ENCODE measurements around the gene OR14K1.
"Not testable (repeated sequence)": the region's sequence is repeated elsewhere in the genome, so short reads cannot be mapped to it uniquely, and the experiment has no call there.

Gene OR14K1, protein sequence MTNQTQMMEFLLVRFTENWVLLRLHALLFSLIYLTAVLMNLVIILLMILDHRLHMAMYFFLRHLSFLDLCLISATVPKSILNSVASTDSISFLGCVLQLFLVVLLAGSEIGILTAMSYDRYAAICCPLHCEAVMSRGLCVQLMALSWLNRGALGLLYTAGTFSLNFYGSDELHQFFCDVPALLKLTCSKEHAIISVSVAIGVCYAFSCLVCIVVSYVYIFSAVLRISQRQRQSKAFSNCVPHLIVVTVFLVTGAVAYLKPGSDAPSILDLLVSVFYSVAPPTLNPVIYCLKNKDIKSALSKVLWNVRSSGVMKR

GRCh38 chr1:247738315-247738714, at the start of gene OR14K1:
Gene OR14K1, plus strand, starts transcription at chr1:247738615. Its CDS starts 0 bp downstream, at chr1:247738615.
- H3K4me3 ChIP-seq (ENCODE audit: low read depth, low read length): no peak within 1 kb of the TSS

GRCh38 chr1:247701338-247701737, 37.1 kb upstream of the OR14K1 start:
- DNase-seq (ENCODE audit: low read depth): no peak
- H3K4me3 ChIP-seq (ENCODE audit: low read depth, low read length): no peak overlapping the region

More at GRCh38 chr1:247738315-247738714, at the start of gene OR14K1:
- no peak for DNase-seq (ENCODE audit: low read depth)

- H3K4me3 ChIP-seq (ENCODE audit: low read depth, low read length); DNase-seq (ENCODE audit: low read depth): not testable (repeated sequence)
Measured at GRCh38 chr1:247710681-247711080, 27.7 kb upstream of the OR14K1 start.

GRCh38 chr1:247713753-247714152, 24.7 kb upstream of the OR14K1 start:
- DNase-seq (ENCODE audit: low read depth): no peak
- H3K4me3 ChIP-seq (ENCODE audit: low read depth, low read length): no peak overlapping the region

DNA sequence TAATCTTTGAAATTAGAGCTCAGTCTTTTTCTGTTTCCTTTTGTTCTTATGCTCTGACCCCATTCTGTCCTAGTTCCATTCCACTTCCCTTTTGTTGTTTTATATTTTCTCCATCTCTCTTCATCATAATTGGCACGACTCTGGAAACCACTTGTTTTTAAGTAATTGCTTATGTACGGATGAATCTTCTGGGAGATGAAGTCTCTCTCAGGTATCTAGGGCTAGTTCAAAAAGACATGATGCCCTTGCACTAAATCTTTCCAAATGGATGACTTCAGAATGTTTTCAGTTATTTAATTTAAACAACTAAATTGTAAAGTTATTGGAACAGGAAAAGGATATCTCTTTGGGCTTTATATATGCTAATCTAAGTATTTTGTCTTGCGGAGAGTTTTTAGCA, 21.9 kb upstream of the OR14K1 start, which contains the start of gene OR6F1:
Gene OR6F1, minus strand, starts transcription at position 101 of the 400 bp plus-strand sequence. CDS start 3,891 bp downstream, outside the sequence.
- DNase-seq (ENCODE audit: low read depth): no peak
- H3K4me3 ChIP-seq (ENCODE audit: low read depth, low read length): no peak within 1 kb of the TSS

GRCh38 chr1:247721222-247721621, 17.2 kb upstream of the OR14K1 start:
- no peak for DNase-seq (ENCODE audit: low read depth)

GRCh38 chr1:247740721-247741120, 2.3 kb downstream of the OR14K1 start:
- no peak overlapping the region for H3K4me3 ChIP-seq (ENCODE audit: low read depth, low read length)
- DNase-seq (ENCODE audit: low read depth): no peak

More at GRCh38 chr1:247721222-247721621, 17.2 kb upstream of the OR14K1 start:
- no peak overlapping the region for H3K4me3 ChIP-seq (ENCODE audit: low read depth, low read length)

- no peak overlapping the region for H3K4me3 ChIP-seq (ENCODE audit: low read depth, low read length)
- no peak for DNase-seq (ENCODE audit: low read depth)
Measured at GRCh38 chr1:247741756-247742155, 3.3 kb downstream of the OR14K1 start.

- not testable (repeated sequence) for H3K4me3 ChIP-seq (ENCODE audit: low read depth, low read length)
- peak; percentile 28 for DNase-seq (ENCODE audit: low read depth)
Measured at GRCh38 chr1:247742215-247742760, 3.9 kb downstream of the OR14K1 start.

DNA sequence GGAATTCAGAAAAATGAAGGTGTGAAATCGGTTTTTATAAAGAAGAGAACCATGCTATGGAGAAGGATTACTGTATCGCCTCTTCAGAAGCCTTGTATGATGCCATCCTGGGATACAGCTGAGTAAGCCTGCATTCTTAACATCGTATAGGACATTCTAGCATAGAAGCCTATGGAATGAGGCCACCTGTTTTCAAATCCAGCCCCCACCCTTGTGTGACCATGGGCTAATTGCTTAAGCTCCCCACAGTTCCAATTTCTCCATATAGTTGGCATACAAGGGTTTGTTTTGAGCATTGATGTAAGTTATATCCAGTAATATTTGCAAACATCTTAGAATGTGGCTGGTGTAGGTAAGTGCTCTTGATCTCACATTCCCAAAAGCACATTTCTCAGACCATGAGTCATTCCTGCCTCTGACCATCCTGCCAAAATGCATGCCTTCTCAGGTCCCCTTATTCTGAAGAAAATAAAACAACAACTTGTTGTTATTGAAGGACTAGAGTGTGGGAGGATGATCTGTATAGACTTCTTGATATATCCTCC, 8.0 kb downstream of the OR14K1 start:
- H3K4me3 ChIP-seq (ENCODE audit: low read depth, low read length): no peak overlapping the region
- DNase-seq (ENCODE audit: low read depth): no peak

DNA sequence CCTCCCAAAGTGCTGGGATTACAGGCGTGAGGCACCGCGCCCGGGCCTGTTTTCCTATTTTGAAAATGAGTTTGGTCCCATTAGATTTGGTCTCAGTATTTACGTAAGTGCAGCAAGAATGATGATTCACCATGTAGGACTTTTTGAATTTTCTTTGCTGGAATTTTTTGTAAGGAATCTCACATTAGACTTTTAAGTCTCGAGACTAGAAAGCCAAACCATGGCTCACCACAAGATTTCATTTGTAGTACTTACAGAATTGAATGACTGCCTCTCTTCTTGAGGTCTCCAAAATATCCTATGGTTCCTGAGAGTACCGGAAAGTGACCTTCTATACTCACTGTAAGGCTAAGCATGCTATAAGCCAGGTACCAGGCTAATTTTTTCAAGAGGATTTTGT, 9.2 kb downstream of the OR14K1 start:
- no peak for DNase-seq (ENCODE audit: low read depth)
- no peak overlapping the region for H3K4me3 ChIP-seq (ENCODE audit: low read depth, low read length)

GRCh38 chr1:247748041-247748440, 9.6 kb downstream of the OR14K1 start, which contains the start of gene OR14A2:
Gene OR14A2, minus strand, starts transcription at chr1:247748141.
- no peak for DNase-seq (ENCODE audit: low read depth)
- no peak within 1 kb of the TSS for H3K4me3 ChIP-seq (ENCODE audit: low read depth, low read length)

DNA sequence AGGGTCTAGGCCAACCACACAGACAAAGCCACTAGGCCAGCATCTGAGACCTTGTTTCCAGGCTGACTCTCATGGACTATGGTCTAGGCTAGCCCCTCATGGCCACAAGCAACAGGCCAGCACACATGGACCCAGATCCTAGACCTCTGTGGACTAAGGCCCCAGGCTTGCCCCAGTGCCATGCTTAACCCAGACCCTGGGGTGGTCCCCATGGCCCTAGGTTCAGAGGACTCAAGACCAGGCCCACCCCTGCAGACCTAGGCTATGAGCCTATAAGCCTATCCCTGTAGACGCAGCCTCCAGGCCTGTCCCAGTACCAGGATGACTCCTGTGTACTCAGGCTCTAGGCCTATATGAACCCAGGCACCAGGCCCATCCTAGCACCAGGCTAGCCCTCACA, 11.5 kb downstream of the OR14K1 start:
- no peak overlapping the region for H3K4me3 ChIP-seq (ENCODE audit: low read depth, low read length)
- no peak for DNase-seq (ENCODE audit: low read depth)

DNA sequence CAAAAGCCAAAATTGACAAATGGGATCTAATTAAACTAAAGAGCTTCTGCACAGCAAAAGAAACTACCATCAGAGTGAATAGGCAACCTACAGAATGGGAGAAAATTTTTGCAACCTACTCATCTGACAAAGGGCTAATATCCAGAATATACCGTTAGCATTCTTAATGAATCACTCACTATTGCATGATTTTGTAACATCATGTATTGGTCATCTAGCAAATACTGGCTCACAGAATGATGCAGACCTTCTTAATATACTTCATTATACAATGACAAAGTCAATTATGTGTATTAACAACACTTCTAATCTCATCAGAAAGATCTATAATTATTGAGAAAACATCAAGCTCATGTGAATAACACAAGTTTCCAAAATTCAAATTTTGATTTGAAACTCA, 15.9 kb downstream of the OR14K1 start:
- not testable (repeated sequence) for DNase-seq (ENCODE audit: low read depth); H3K4me3 ChIP-seq (ENCODE audit: low read depth, low read length)

GRCh38 chr1:247760456-247760855, 22.0 kb downstream of the OR14K1 start, which contains the start of gene OR1C1:
Gene OR1C1, minus strand, starts transcription at chr1:247760556. Its CDS starts 2,150 bp downstream, at chr1:247758406.
- no peak within 1 kb of the TSS for H3K4me3 ChIP-seq (ENCODE audit: low read depth, low read length)
- DNase-seq (ENCODE audit: low read depth): no peak

DNA sequence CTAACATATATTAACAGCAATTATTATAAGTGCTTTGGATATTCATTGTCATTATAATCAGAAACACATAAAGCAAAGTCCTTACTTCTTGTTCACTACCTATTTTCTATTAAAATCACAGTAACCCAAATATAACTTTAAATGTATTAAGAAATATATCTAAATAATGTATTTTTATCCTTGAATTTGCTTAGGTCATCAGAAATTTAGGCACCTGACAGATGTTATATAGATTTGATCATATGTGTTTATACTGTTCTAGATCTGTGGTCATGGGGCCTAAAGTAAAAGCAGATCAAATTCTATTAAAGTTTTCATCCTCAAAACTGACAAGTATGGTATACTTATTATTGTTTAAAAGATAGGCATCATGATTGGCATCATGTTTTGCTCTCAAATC, 31.2 kb downstream of the OR14K1 start:
- no peak for DNase-seq (ENCODE audit: low read depth)
- H3K4me3 ChIP-seq (ENCODE audit: low read depth, low read length): no peak overlapping the region
